HAP-1 (cell line): ENCODE measurements around the gene AGFG1.

Source experiments
- DNase-seq, 2 experiments: peaks; one replicate each; pipeline ENCODE4 v3.0.0-alpha.2; 2016 to 2020; ENCODE audit warnings: low spot score in 2 of 2
- H3K27me3 ChIP-seq: fragments of 250-450 bp; sonication (Bioruptor Pico); 2 replicates; pipeline ENCODE4 v1.5.1; 2020; ENCODE audit warnings: low read depth, mild to moderate bottlenecking, moderate library complexity
- H3K36me3 ChIP-seq: fragments of 250-450 bp; sonication (Bioruptor Pico); replicated peaks from 2 replicates; pipeline ENCODE4 v1.5.1; 2020; ENCODE audit warnings: mild to moderate bottlenecking
- H3K4me1 ChIP-seq: fragments of 250-450 bp; sonication (Bioruptor Pico); 2 replicates; pipeline ENCODE4 v1.5.1; 2020; ENCODE audit warnings: mild to moderate bottlenecking
- H3K4me3 ChIP-seq: fragments of 250-450 bp; sonication (Bioruptor Pico); 2 replicates; pipeline ENCODE4 v1.5.1; 2020; ENCODE audit warnings: mild to moderate bottlenecking, moderate library complexity
- H3K9me3 ChIP-seq: fragments of 250-450 bp; sonication (Bioruptor Pico); 2 replicates; pipeline ENCODE4 v1.5.1; 2020; ENCODE audit warnings: mild to moderate bottlenecking, moderate library complexity
- in situ Hi-C: fragments of 300-500 bp; cut with MboI; formaldehyde crosslinking; loops from 3 replicates; pipeline ENCODE4 v1.14.3; 2020; ENCODE audit warnings: low sequenced_read_pairs, inconsistent platforms, mixed read lengths

The AGFG1 gene

GRCh38 chr2:227466887-227467600 lies 4.9 kb upstream of the AGFG1 start:
- Histone ChIP-seq H3K4me3 (no peak overlapping the region), H3K9me3 (no peaks in the 10 kb centered on the region), H3K4me1 (no peaks in the 10 kb centered on the region), H3K27me3 (no peaks in the 10 kb centered on the region), H3K36me3 (no peaks in the 10 kb centered on the region)
- in situ Hi-C loops, result loop anchor here (25.0 kb wide), 1 partner anchor 330 kb away; no protein-coding TSS in a partner anchor
- DNase-seq, result no peak

GRCh38 chr2:227471412-227471811 lies 544 bp upstream of the AGFG1 start:
- peak overlapping the region; percentile 62; the same call in 1 of the 2 replicates for H3K4me3 ChIP-seq
- no peaks in the 10 kb centered on the region for H3K27me3 ChIP-seq
- peaks cover 12% of the 10 kb centered on the region for H3K4me1 ChIP-seq
- in situ Hi-C loops, result loop anchor here (25.0 kb wide), 1 partner anchor 334 kb away; no protein-coding TSS in a partner anchor
- H3K9me3 ChIP-seq, result no peaks in the 10 kb centered on the region
- H3K36me3 ChIP-seq, result no peaks in the 10 kb centered on the region
- DNase-seq, result no peak

- no peaks in the 10 kb centered on the region for H3K36me3 ChIP-seq
- no peaks in the 10 kb centered on the region for H3K27me3 ChIP-seq
- H3K4me3 ChIP-seq, result peak overlapping the region; percentile 62
- peak; percentile 35 to 72 for DNase-seq
- peaks cover 12% of the 10 kb centered on the region for H3K4me1 ChIP-seq
- no peaks in the 10 kb centered on the region for H3K9me3 ChIP-seq
- in situ Hi-C loops, result loop anchor here (25.0 kb wide), 1 partner anchor 335 kb away; no protein-coding TSS in a partner anchor
These were observed 537 bp downstream of the AGFG1 start for GRCh38 chr2:227472265-227473121.

- DNase-seq, result no peak
- H3K27me3 ChIP-seq, result no peaks in the 10 kb centered on the region
- peak overlapping the region; percentile 62 for H3K4me3 ChIP-seq
- peaks cover 12% of the 10 kb centered on the region for H3K4me1 ChIP-seq
- H3K36me3 ChIP-seq, result no peaks in the 10 kb centered on the region
- H3K9me3 ChIP-seq, result no peaks in the 10 kb centered on the region
- in situ Hi-C loops, result loop anchor here (25.0 kb wide), 1 partner anchor 336 kb away; no protein-coding TSS in a partner anchor
These were observed 1.1 kb downstream of the AGFG1 start for GRCh38 chr2:227473122-227473461.

GRCh38 chr2:227473806-227474205 lies 1.9 kb downstream of the AGFG1 start:
- Histone ChIP-seq H3K4me3 (peak overlapping the region; percentile 62; the same call in 1 of the 2 replicates), H3K36me3 (no peaks in the 10 kb centered on the region), H3K4me1 (peaks cover 12% of the 10 kb centered on the region), H3K9me3 (no peaks in the 10 kb centered on the region), H3K27me3 (no peaks in the 10 kb centered on the region)
- DNase-seq, result no peak
- in situ Hi-C loops, result loop anchor here (25.0 kb wide), 1 partner anchor 337 kb away; no protein-coding TSS in a partner anchor

- no peaks in the 10 kb centered on the region for H3K9me3 ChIP-seq
- peaks cover 18% of the 10 kb centered on the region for H3K4me1 ChIP-seq
- H3K4me3 ChIP-seq, result no peak overlapping the region
- in situ Hi-C loops, result loop anchor here (25.0 kb wide), 1 partner anchor 337 kb away; no protein-coding TSS in a partner anchor
- H3K36me3 ChIP-seq, result no peaks in the 10 kb centered on the region
- DNase-seq, result no peak
- H3K27me3 ChIP-seq, result no peaks in the 10 kb centered on the region
These were observed 2.5 kb downstream of the AGFG1 start for GRCh38 chr2:227474410-227474809.

GRCh38 chr2:227477291-227477690 lies 5.3 kb downstream of the AGFG1 start:
- DNase-seq, result no peak
- no peak overlapping the region for H3K4me3 ChIP-seq

GRCh38 chr2:227479865-227480475 lies 8.0 kb downstream of the AGFG1 start:
- Histone ChIP-seq H3K4me3 (no peak overlapping the region), H3K27me3 (no peaks in the 10 kb centered on the region), H3K36me3 (no peaks in the 10 kb centered on the region), H3K4me1 (peaks cover 12% of the 10 kb centered on the region), H3K9me3 (no peaks in the 10 kb centered on the region; the same call in 1 of the 2 replicates)
- peak in 1 of 2 experiments; percentile 47 for DNase-seq
- in situ Hi-C loops, result loop anchor here (25.0 kb wide), 1 partner anchor 282 kb away; no protein-coding TSS in a partner anchor

More at GRCh38 chr2:227477291-227477690, 5.3 kb downstream of the AGFG1 start:
- peaks cover 24% of the 10 kb centered on the region for H3K4me1 ChIP-seq
- in situ Hi-C loops, result loop anchor here (25.0 kb wide), 1 partner anchor 285 kb away; no protein-coding TSS in a partner anchor
- H3K9me3 ChIP-seq, result no peaks in the 10 kb centered on the region
- H3K36me3 ChIP-seq, result no peaks in the 10 kb centered on the region
- H3K27me3 ChIP-seq, result no peaks in the 10 kb centered on the region

- H3K36me3 ChIP-seq, result no peaks in the 10 kb centered on the region
- peaks cover 12% of the 10 kb centered on the region for H3K4me1 ChIP-seq
- H3K27me3 ChIP-seq, result no peaks in the 10 kb centered on the region
- no peak for DNase-seq
- in situ Hi-C loops, result loop anchor here (25.0 kb wide), 1 partner anchor 282 kb away; no protein-coding TSS in a partner anchor
- no peak overlapping the region for H3K4me3 ChIP-seq
- peaks cover 1% of the 10 kb centered on the region; the same call in 1 of the 2 replicates for H3K9me3 ChIP-seq
These were observed 8.6 kb downstream of the AGFG1 start for GRCh38 chr2:227480528-227480927.

- no peaks in the 10 kb centered on the region for H3K36me3 ChIP-seq
- no peak overlapping the region for H3K4me3 ChIP-seq
- in situ Hi-C loops, result loop anchor here (25.0 kb wide), 1 partner anchor 280 kb away; no protein-coding TSS in a partner anchor
- H3K27me3 ChIP-seq, result no peaks in the 10 kb centered on the region
- H3K4me1 ChIP-seq, result peaks cover 12% of the 10 kb centered on the region
- DNase-seq, result no peak
- peaks cover 3% of the 10 kb centered on the region; the same call in 1 of the 2 replicates for H3K9me3 ChIP-seq
These were observed 10.8 kb downstream of the AGFG1 start for GRCh38 chr2:227482638-227483340.

GRCh38 chr2:227485429-227485828 lies 13.5 kb downstream of the AGFG1 start:
- in situ Hi-C loops, result loop anchor here (25.0 kb wide), 1 partner anchor 277 kb away; no protein-coding TSS in a partner anchor
- Histone ChIP-seq H3K36me3 (no peaks in the 10 kb centered on the region), H3K9me3 (peaks cover 3% of the 10 kb centered on the region; the same call in 1 of the 2 replicates), H3K4me1 (no peaks in the 10 kb centered on the region), H3K27me3 (no peaks in the 10 kb centered on the region), H3K4me3 (no peak overlapping the region)
- no peak for DNase-seq

- no peak overlapping the region for H3K4me3 ChIP-seq
- no peaks in the 10 kb centered on the region for H3K36me3 ChIP-seq
- peaks cover 3% of the 10 kb centered on the region; the same call in 1 of the 2 replicates for H3K9me3 ChIP-seq
- no peak for DNase-seq
- H3K4me1 ChIP-seq, result no peaks in the 10 kb centered on the region; the same call in 1 of the 2 replicates
- in situ Hi-C loops, result loop anchor here (25.0 kb wide), 1 partner anchor 276 kb away; no protein-coding TSS in a partner anchor
- no peaks in the 10 kb centered on the region for H3K27me3 ChIP-seq
These were observed 14.7 kb downstream of the AGFG1 start for GRCh38 chr2:227486688-227487087.
